Mesothelial cell of epicardium (in vitro differentiated cells): ENCODE measurements around the gene GINS3. TPM values are rescaled to one million over a fixed set of nuclear protein-coding genes. Genes with fewer than 3 reads are reported as not detected.

Source experiments
- DNase-seq, 2 experiments: peaks; one replicate each; pipeline ENCODE4 v3.0.0; 2021; ENCODE audit warnings: low spot score in 2 of 2; ENCODE audit not compliant: unreplicated experiment in 2 of 2
- H3K27ac Mint-ChIP-seq: 2 replicates; pipeline ENCODE4 v1.8.0; 2021; ENCODE audit warnings: mixed read lengths
- H3K27me3 Mint-ChIP-seq: 2 replicates; pipeline ENCODE4 v1.8.0; 2021; ENCODE audit warnings: low read depth, mixed read lengths
- H3K36me3 Mint-ChIP-seq: 2 replicates; pipeline ENCODE4 v1.8.0; 2021; ENCODE audit warnings: mixed read lengths
- H3K4me1 Mint-ChIP-seq: 2 replicates; pipeline ENCODE4 v1.8.0; 2021; ENCODE audit warnings: mixed read lengths
- H3K4me3 Mint-ChIP-seq: 2 replicates; pipeline ENCODE4 v1.8.0; 2021; ENCODE audit warnings: mild to moderate bottlenecking, moderate library complexity, mixed read lengths
- H3K9me3 Mint-ChIP-seq: 2 replicates; pipeline ENCODE4 v1.8.0; 2021; ENCODE audit warnings: mixed read lengths
- total RNA-seq: library from RNA; stranded (reverse); gene quantifications from 3 replicates; pipeline ENCODE4 v1.2.1, GENCODE V29; 2021
- TF ChIP-seq, protein P1 (sequence below): fragments of 200-600 bp; sonication (generic); IDR thresholded peaks from one replicate; pipeline ENCODE4 v1.5.0; 2021; ENCODE audit warnings: antibody characterized with exemption; ENCODE audit not compliant: unreplicated experiment

The GINS3 gene
- total RNA-seq, 1 donor from 2014 or later = 5.0 TPM

GRCh38 chr16:58366247-58367031 lies 25.8 kb upstream of the GINS3 start:
- Mint-ChIP-seq H3K4me3 (no peak overlapping the region), H3K36me3 (no peaks in the 10 kb centered on the region), H3K27ac (no peak overlapping the region), H3K9me3 (peaks cover under 1% of the 10 kb centered on the region), H3K4me1 (no peaks in the 10 kb centered on the region), H3K27me3 (peaks cover 46% of the 10 kb centered on the region)
- no peak for DNase-seq
- TF ChIP-seq, protein P1, sequence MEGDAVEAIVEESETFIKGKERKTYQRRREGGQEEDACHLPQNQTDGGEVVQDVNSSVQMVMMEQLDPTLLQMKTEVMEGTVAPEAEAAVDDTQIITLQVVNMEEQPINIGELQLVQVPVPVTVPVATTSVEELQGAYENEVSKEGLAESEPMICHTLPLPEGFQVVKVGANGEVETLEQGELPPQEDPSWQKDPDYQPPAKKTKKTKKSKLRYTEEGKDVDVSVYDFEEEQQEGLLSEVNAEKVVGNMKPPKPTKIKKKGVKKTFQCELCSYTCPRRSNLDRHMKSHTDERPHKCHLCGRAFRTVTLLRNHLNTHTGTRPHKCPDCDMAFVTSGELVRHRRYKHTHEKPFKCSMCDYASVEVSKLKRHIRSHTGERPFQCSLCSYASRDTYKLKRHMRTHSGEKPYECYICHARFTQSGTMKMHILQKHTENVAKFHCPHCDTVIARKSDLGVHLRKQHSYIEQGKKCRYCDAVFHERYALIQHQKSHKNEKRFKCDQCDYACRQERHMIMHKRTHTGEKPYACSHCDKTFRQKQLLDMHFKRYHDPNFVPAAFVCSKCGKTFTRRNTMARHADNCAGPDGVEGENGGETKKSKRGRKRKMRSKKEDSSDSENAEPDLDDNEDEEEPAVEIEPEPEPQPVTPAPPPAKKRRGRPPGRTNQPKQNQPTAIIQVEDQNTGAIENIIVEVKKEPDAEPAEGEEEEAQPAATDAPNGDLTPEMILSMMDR = no peak

GRCh38 chr16:58367252-58367651 lies 25.0 kb upstream of the GINS3 start:
- Mint-ChIP-seq H3K36me3 (no peaks in the 10 kb centered on the region), H3K27me3 (peaks cover 53% of the 10 kb centered on the region), H3K27ac (no peak overlapping the region), H3K9me3 (peaks cover 5% of the 10 kb centered on the region), H3K4me3 (no peak overlapping the region), H3K4me1 (no peaks in the 10 kb centered on the region)
- TF ChIP-seq, protein P1 = no peak
- no peak for DNase-seq

GRCh38 chr16:58371841-58372240 lies 20.4 kb upstream of the GINS3 start:
- no peak for DNase-seq
- H3K36me3 Mint-ChIP-seq = no peaks in the 10 kb centered on the region
- peaks cover 63% of the 10 kb centered on the region for H3K27me3 Mint-ChIP-seq
- peaks cover 5% of the 10 kb centered on the region for H3K9me3 Mint-ChIP-seq
- no peak overlapping the region for H3K4me3 Mint-ChIP-seq
- H3K4me1 Mint-ChIP-seq = no peaks in the 10 kb centered on the region
- TF ChIP-seq, protein P1 = no peak
- H3K27ac Mint-ChIP-seq = no peak overlapping the region

DNA sequence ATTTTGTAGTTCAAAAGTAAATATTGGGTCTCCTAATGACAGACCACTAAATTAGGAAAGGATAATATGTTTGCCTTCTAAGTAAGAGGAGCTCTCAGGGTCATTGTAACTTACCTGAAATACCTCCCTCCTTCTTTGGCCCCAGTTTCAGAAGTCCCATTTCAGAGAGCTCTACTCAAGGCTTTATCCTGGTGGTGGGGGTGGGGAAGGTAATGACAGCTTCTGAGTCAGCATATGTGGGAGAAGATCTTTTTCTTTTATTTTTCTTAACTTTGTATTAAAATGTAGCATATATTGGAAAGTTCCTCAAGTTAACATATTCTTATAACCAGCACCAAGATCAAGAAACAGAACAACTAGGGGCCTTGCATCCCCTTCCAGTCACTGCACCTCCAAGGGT lies 16.9 kb upstream of the GINS3 start:
- Mint-ChIP-seq H3K9me3 (peaks cover 5% of the 10 kb centered on the region), H3K27ac (no peak overlapping the region), H3K4me3 (no peak overlapping the region), H3K27me3 (peaks cover 61% of the 10 kb centered on the region), H3K36me3 (no peaks in the 10 kb centered on the region), H3K4me1 (peaks cover 4% of the 10 kb centered on the region)
- TF ChIP-seq, protein P1 = no peak
- no peak for DNase-seq

- peaks cover 64% of the 10 kb centered on the region for H3K27me3 Mint-ChIP-seq
- DNase-seq = no peak
- no peak overlapping the region for H3K4me3 Mint-ChIP-seq
- H3K36me3 Mint-ChIP-seq = no peaks in the 10 kb centered on the region
- H3K9me3 Mint-ChIP-seq = no peaks in the 10 kb centered on the region
- H3K4me1 Mint-ChIP-seq = peaks cover 4% of the 10 kb centered on the region
- TF ChIP-seq, protein P1 = no peak
- H3K27ac Mint-ChIP-seq = no peak overlapping the region
Measured at GRCh38 chr16:58377932-58378331, 14.3 kb upstream of the GINS3 start.
